22Rv1 (cell line): Measurements from ENCODE around the gene NR5A1.

Experiments
- CTCF ChIP-seq: fragments of 450-650 bp; IDR thresholded peaks from 2 replicates; pipeline ENCODE4 v1.5.1; 2017; ENCODE audit warnings: mild to moderate bottlenecking
- ZFX ChIP-seq: fragments of 450-650 bp; IDR thresholded peaks from 2 replicates; pipeline ENCODE4 v1.6.1; 2017; ENCODE audit warnings: antibody characterized with exemption, borderline replicate concordance

- TF ChIP-seq CTCF (no peak), ZFX (no peak)
Measured at GRCh38 chr9:124442826-124443225, 64.4 kb downstream of the NR5A1 start.
